Naive thymus-derived CD4-positive, alpha-beta T cell (primary cell): Measurements from ENCODE around the gene SREBF2. TPM values are rescaled to one million over a fixed set of nuclear protein-coding genes. Genes with fewer than 3 reads are reported as not detected.
A peak's percentile ranks its signal among the peaks of the same experiment; 100 is the strongest.

ENCODE experiments used
- ATAC-seq: fragments of 150-1000 bp; cut with Tn5 transposase; 2 replicates; pipeline ENCODE4 v1.10.0; 2021; ENCODE audit warnings: mild to moderate bottlenecking, moderate library complexity
- CTCF ChIA-PET: fragments of 350-600 bp; sonication (Branson Sonifier 250); formaldehyde crosslinking; loops from one replicate; lab custom pipeline; 2021; ENCODE audit warnings: antibody characterized with exemption; lab: Charles Lee
- POLR2A ChIA-PET: fragments of 350-600 bp; sonication (Branson Sonifier 250); formaldehyde crosslinking; loops from one replicate; lab custom pipeline; 2021; ENCODE audit warnings: antibody characterized with exemption, inconsistent platforms; lab: Charles Lee
- DNase-seq, 9 donors: peaks; one replicate each; pipeline versions ENCODE4 v3.0.0 to v3.0.0-alpha.2; 2020 to 2022; ENCODE audit warnings: mixed read lengths in 1 of 9
- H3K27ac ChIP-seq: one replicate; pipeline ENCODE4 v1.7.0; 2013; ENCODE audit warnings: mild to moderate bottlenecking, low read depth, low read length, moderate library complexity
- H3K27me3 ChIP-seq, 2 donors: one replicate each; pipeline ENCODE4 v1.7.0; 2013; ENCODE audit warnings: low read length in 2 of 2, mild to moderate bottlenecking in 2 of 2, moderate library complexity in 2 of 2; ENCODE audit not compliant: control insufficient read depth in 2 of 2, insufficient read depth in 2 of 2
- H3K36me3 ChIP-seq, 3 experiments: 1 replicate in 2 of 3; 2 replicates in 1 of 3; pipeline ENCODE4 v1.7.0; 2013; ENCODE audit warnings: low read length in 3 of 3, mild to moderate bottlenecking in 3 of 3, moderate library complexity in 1 of 3; ENCODE audit not compliant: insufficient read depth in 3 of 3, control insufficient read depth in 2 of 3
- H3K4me1 ChIP-seq, 2 donors: one replicate each; pipeline ENCODE4 v1.7.0; 2013; ENCODE audit warnings: low read length in 2 of 2, mild to moderate bottlenecking in 2 of 2, moderate library complexity in 1 of 2; ENCODE audit not compliant: control insufficient read depth in 2 of 2, insufficient read depth in 2 of 2
- H3K4me3 ChIP-seq: 2 replicates; pipeline ENCODE4 v1.7.0; 2013; ENCODE audit warnings: mild to moderate bottlenecking, low read length
- H3K9me3 ChIP-seq, 3 experiments: 1 replicate in 2 of 3; 2 replicates in 1 of 3; pipeline ENCODE4 v1.7.0; 2013; ENCODE audit warnings: low read length in 3 of 3; ENCODE audit not compliant: control insufficient read depth in 2 of 3
- H3K27ac Mint-ChIP-seq, 9 donors: one replicate each; pipeline ENCODE4 v1.8.0; 2020 to 2022; ENCODE audit warnings: mixed read lengths in 9 of 9, mild to moderate bottlenecking in 8 of 9, moderate library complexity in 5 of 9, inconsistent platforms in 2 of 9
- H3K27me3 Mint-ChIP-seq, 5 donors: one replicate each; pipeline ENCODE4 v1.8.0; 2021 to 2022; ENCODE audit warnings: mixed read lengths in 5 of 5, mild to moderate bottlenecking in 1 of 5
- H3K36me3 Mint-ChIP-seq, 5 donors: one replicate each; pipeline ENCODE4 v1.8.0; 2020 to 2022; ENCODE audit warnings: mixed read lengths in 5 of 5, mild to moderate bottlenecking in 3 of 5, inconsistent platforms in 1 of 5
- H3K4me1 Mint-ChIP-seq, 7 donors: one replicate each; pipeline ENCODE4 v1.8.0; 2020 to 2022; ENCODE audit warnings: mixed read lengths in 7 of 7, mild to moderate bottlenecking in 3 of 7, inconsistent platforms in 1 of 7
- H3K4me3 Mint-ChIP-seq, 10 donors: one replicate each; pipeline ENCODE4 v1.8.0; 2020 to 2022; ENCODE audit warnings: mild to moderate bottlenecking in 10 of 10, mixed read lengths in 10 of 10, moderate library complexity in 6 of 10, inconsistent platforms in 2 of 10
- H3K9me3 Mint-ChIP-seq, 11 donors: one replicate each; pipeline ENCODE4 v1.8.0; 2020 to 2022; ENCODE audit warnings: mixed read lengths in 11 of 11, mild to moderate bottlenecking in 4 of 11, inconsistent platforms in 1 of 11, moderate library complexity in 1 of 11
- intact Hi-C, 2 donors: fragments of 100-400 bp; cut with micrococcal nuclease; formaldehyde crosslinking; loops; one replicate each; pipeline ENCODE4 v1.15.1; 2023
- polyA plus RNA-seq, 2 donors: library from polyadenylated mRNA; unstranded; fragments of 300-500 nt; fragmentation: Illumina TruSeq; gene quantifications; one replicate each; pipeline ENCODE4 v1.2.3, GENCODE V29; 2021
- total RNA-seq, 6 experiments: library from RNA in 5 of 6; stranded (reverse) in 5 of 6; gene quantifications; 1 replicate in 5 of 6; 2 replicates in 1 of 6; pipeline ENCODE4 v1.2.3 and lab custom pipeline; 2021 to 2026

SREBF2 gene
- total and polyA plus RNA-seq, 7 experiments from 2014 or later = 17.4 to 117 (median 84.0) TPM

- no peak overlapping the region for H3K27ac ChIP-seq
- no peak overlapping the region for H3K4me3 ChIP-seq
- ATAC-seq (no peak), DNase-seq (no peak)
- H3K36me3 ChIP-seq = peaks cover 14 to 90% (median 24%) of the 10 kb centered on the region in 3 experiments
- no peaks in the 10 kb centered on the region for H3K27me3 ChIP-seq
- H3K9me3 ChIP-seq = no peaks in the 10 kb centered on the region
- intact Hi-C loops = no loop called here
- POLR2A ChIA-PET = interaction anchor here (1.0 kb wide), 1 partner anchor 52 kb away, joined by 3 read pairs; no protein-coding TSS in a partner anchor
- Mint-ChIP-seq H3K27me3 (no peaks in the 10 kb centered on the region), H3K4me3 (no peak overlapping the region), H3K27ac (no peak overlapping the region), H3K4me1 (peaks cover 0 to 6% (median 0%) of the 10 kb centered on the region in 7 donors), H3K9me3 (no peaks in the 10 kb centered on the region), H3K36me3 (peaks cover 11 to 55% (median 22%) of the 10 kb centered on the region in 5 donors)
- H3K4me1 ChIP-seq = no peaks in the 10 kb centered on the region
- CTCF ChIA-PET = no interaction called here
Observed at GRCh38 chr22:41888627-41889200, 55.8 kb downstream of the SREBF2 start.

GRCh38 chr22:41891407-41891806, 58.5 kb downstream of the SREBF2 start:
- CTCF ChIA-PET = no interaction called here
- peaks cover 6 to 44% (median 14%) of the 10 kb centered on the region in 5 donors for H3K36me3 Mint-ChIP-seq
- H3K4me1 ChIP-seq = no peaks in the 10 kb centered on the region
- H3K27ac Mint-ChIP-seq = no peak overlapping the region
- H3K27me3 Mint-ChIP-seq = no peaks in the 10 kb centered on the region
- ATAC-seq (no peak), DNase-seq (no peak)
- no peak overlapping the region for H3K4me3 Mint-ChIP-seq
- H3K27ac ChIP-seq = no peak overlapping the region
- H3K27me3 ChIP-seq = no peaks in the 10 kb centered on the region
- peaks cover 0 to 6% (median 0%) of the 10 kb centered on the region in 7 donors for H3K4me1 Mint-ChIP-seq
- no peaks in the 10 kb centered on the region for H3K9me3 Mint-ChIP-seq
- POLR2A ChIA-PET = interaction anchor here (1.1 kb wide), 1 partner anchor 18 kb away, joined by 6 read pairs; no protein-coding TSS in a partner anchor
- intact Hi-C loops = no loop called here
- no peaks in the 10 kb centered on the region for H3K9me3 ChIP-seq
- H3K36me3 ChIP-seq = peaks cover 0 to 83% (median 16%) of the 10 kb centered on the region in 3 experiments
- H3K4me3 ChIP-seq = no peak overlapping the region

- H3K27ac ChIP-seq = no peak overlapping the region
- Mint-ChIP-seq H3K9me3 (no peaks in the 10 kb centered on the region), H3K27ac (no peak overlapping the region), H3K4me1 (peaks cover 0 to 6% (median 0%) of the 10 kb centered on the region in 7 donors), H3K27me3 (no peaks in the 10 kb centered on the region), H3K4me3 (no peak overlapping the region), H3K36me3 (peaks cover 3 to 43% (median 15%) of the 10 kb centered on the region in 5 donors)
- no peaks in the 10 kb centered on the region for H3K4me1 ChIP-seq
- no peaks in the 10 kb centered on the region for H3K9me3 ChIP-seq
- intact Hi-C loops = no loop called here
- ATAC-seq = no peak
- ChIA-PET CTCF (no interaction called here), POLR2A (interaction anchor here (1.1 kb wide), 1 partner anchor 46 kb away, joined by 3 read pairs; no protein-coding TSS in a partner anchor)
- no peaks in the 10 kb centered on the region for H3K27me3 ChIP-seq
- no peak for DNase-seq
- no peak overlapping the region for H3K4me3 ChIP-seq
- peaks cover 0 to 85% (median 22%) of the 10 kb centered on the region in 3 experiments for H3K36me3 ChIP-seq
Observed at GRCh38 chr22:41892721-41893120, 59.8 kb downstream of the SREBF2 start.

- H3K27me3 ChIP-seq = no peaks in the 10 kb centered on the region
- no peaks in the 10 kb centered on the region for H3K9me3 ChIP-seq
- no peaks in the 10 kb centered on the region for H3K27me3 Mint-ChIP-seq
- ATAC-seq = no peak
- H3K4me3 ChIP-seq = no peak overlapping the region
- CTCF ChIA-PET = interaction anchor here (1.6 kb wide), 1 partner anchor 47 kb away, joined by 3 read pairs; no protein-coding TSS in a partner anchor
- H3K4me1 Mint-ChIP-seq = peaks cover 0 to 6% (median 0%) of the 10 kb centered on the region in 7 donors
- no peak overlapping the region for H3K27ac ChIP-seq
- H3K4me3 Mint-ChIP-seq = no peak overlapping the region
- DNase-seq = no peak
- peak overlapping the region in 1 of 9 donors; percentile 6 for H3K27ac Mint-ChIP-seq
- H3K36me3 ChIP-seq = peaks cover 0 to 90% (median 17%) of the 10 kb centered on the region in 3 experiments
- H3K9me3 Mint-ChIP-seq = no peaks in the 10 kb centered on the region
- intact Hi-C loops = no loop called here
- H3K4me1 ChIP-seq = no peaks in the 10 kb centered on the region
- peaks cover 0 to 37% (median 15%) of the 10 kb centered on the region in 5 donors for H3K36me3 Mint-ChIP-seq
- POLR2A ChIA-PET = interaction anchor here (0.5 to 1.1 kb wide), 3 partner anchors 32 to 215 kb away, joined by 3 to 4 read pairs (median 3); partner anchors contain the start of gene TNFRSF13C
Observed at GRCh38 chr22:41893591-41894375, 60.9 kb downstream of the SREBF2 start.

GRCh38 chr22:41898645-41899044, 65.7 kb downstream of the SREBF2 start:
- Mint-ChIP-seq H3K27ac (no peak overlapping the region), H3K27me3 (no peaks in the 10 kb centered on the region), H3K4me1 (no peaks in the 10 kb centered on the region), H3K9me3 (no peaks in the 10 kb centered on the region), H3K36me3 (peaks cover 0 to 32% (median 8%) of the 10 kb centered on the region in 5 donors), H3K4me3 (no peak overlapping the region)
- intact Hi-C loops = no loop called here
- POLR2A ChIA-PET = no interaction called here
- no peak for DNase-seq
- H3K27me3 ChIP-seq = no peaks in the 10 kb centered on the region
- no peaks in the 10 kb centered on the region for H3K4me1 ChIP-seq
- no peak for ATAC-seq
- no peak overlapping the region for H3K4me3 ChIP-seq
- no peak overlapping the region for H3K27ac ChIP-seq
- CTCF ChIA-PET = no interaction called here
- H3K9me3 ChIP-seq = no peaks in the 10 kb centered on the region
- peaks cover 0 to 86% (median 25%) of the 10 kb centered on the region in 3 experiments for H3K36me3 ChIP-seq

GRCh38 chr22:41899110-41899509, 66.2 kb downstream of the SREBF2 start:
- Histone ChIP-seq H3K9me3 (no peaks in the 10 kb centered on the region), H3K4me3 (no peak overlapping the region), H3K36me3 (peaks cover 0 to 86% (median 25%) of the 10 kb centered on the region in 3 experiments), H3K27ac (no peak overlapping the region), H3K27me3 (no peaks in the 10 kb centered on the region), H3K4me1 (no peaks in the 10 kb centered on the region)
- Mint-ChIP-seq H3K36me3 (peaks cover 0 to 35% (median 8%) of the 10 kb centered on the region in 5 donors), H3K4me3 (no peak overlapping the region), H3K27ac (no peak overlapping the region), H3K4me1 (no peaks in the 10 kb centered on the region), H3K27me3 (no peaks in the 10 kb centered on the region), H3K9me3 (no peaks in the 10 kb centered on the region)
- DNase-seq (no peak), ATAC-seq (no peak)
- CTCF ChIA-PET = no interaction called here
- POLR2A ChIA-PET = no interaction called here
- intact Hi-C loops = no loop called here
